H1 (cell line): ENCODE results near the gene DLL4. TPM values are rescaled to one million over a fixed set of nuclear protein-coding genes. Genes with fewer than 3 reads are reported as not detected.

Source experiments
- CHD1 ChIP-seq: IDR thresholded peaks from 2 replicates; pipeline ENCODE4 v1.6.1; 2012; ENCODE audit warnings: low read depth, low read length, improper control_type of control experiment
- CHD7 ChIP-seq: fragments of 300-600 bp; sonication (generic); IDR thresholded peaks from 2 replicates; pipeline ENCODE4 v1.7.1; 2012; ENCODE audit warnings: low read length, moderate library complexity, mild to moderate bottlenecking, inconsistent platforms; ENCODE audit not compliant: insufficient replicate concordance
- E2F6 ChIP-seq: IDR thresholded peaks from 2 replicates; pipeline ENCODE4 v1.6.1; 2012; ENCODE audit warnings: inconsistent platforms
- PHF8 ChIP-seq: fragments of 200-600 bp; sonication (generic); conservative IDR thresholded peaks from 2 replicates; pipeline ENCODE4 v1.7.1; 2012; ENCODE audit warnings: low read depth, mild to moderate bottlenecking, inconsistent platforms, low read length, moderate library complexity
- TAF7 ChIP-seq: optimal IDR thresholded peaks from 2 replicates; pipeline ENCODE3; 2011; ENCODE audit warnings: low read depth, mild to moderate bottlenecking, inconsistent platforms, low read length, moderate library complexity, borderline replicate concordance
- polyA plus RNA-seq, 7 experiments: library from polyadenylated mRNA; depleted of rRNA in 3 of 7; stranded (reverse) in 5 of 7; unstranded in 2 of 7; fragments of >200 nt in 5 of 7; fragments of 200-250 nt in 2 of 7; gene quantifications; 1 replicate in 5 of 7; 2 replicates in 1 of 7; 4 replicates in 1 of 7; pipeline versions ENCODE4 v1.2.1 to v1.2.3, GENCODE V29; 2011 to 2013; ENCODE audit warnings: missing spikeins in 2 of 7, mixed read lengths in 2 of 7
- total RNA-seq: library from RNA; stranded (reverse); fragmentation: NEBNext Ultra II Directional; extraction: Animal tissue kit (Norgen Biotek cat#: 25700); gene quantifications from 2 replicates; pipeline ENCODE4 v1.2.1, GENCODE V29; 2021

The DLL4 gene
- total and polyA plus RNA-seq, 2 of the 8 experiments (the other 6 are each of a cell fraction or from before 2014, with no cell fraction given): 0.23 to 0.60 TPM

GRCh38 chr15:40906091-40906990 lies 22.8 kb upstream of the DLL4 start (continued):
- TF ChIP-seq CHD7 (no peak), TAF7 (peak; percentile 61), PHF8 (no peak), CHD1 (no peak), E2F6 (no peak)
